SK-N-SH treated with all-trans-retinoic acid at 6 μM for 48 hours (cell line): ENCODE results near the gene SAA1.

Experiments
- ESRRG ChIP-seq: fragments of 250-450 bp; sonication (Bioruptor Pico); IDR thresholded peaks from 2 replicates; pipeline ENCODE4 v1.6.1; 2021; ENCODE audit warnings: mild to moderate bottlenecking
- ZFP3 ChIP-seq: fragments of 250-450 bp; sonication (Bioruptor Pico); IDR thresholded peaks from 2 replicates; pipeline ENCODE4 v1.5.0; 2020; ENCODE audit warnings: mild to moderate bottlenecking, moderate library complexity
- TF ChIP-seq, protein P1 (sequence below): fragments of 250-450 bp; sonication (Bioruptor Pico); IDR thresholded peaks from 2 replicates; pipeline ENCODE4 v1.8.0; 2021; ENCODE audit warnings: low read depth, mild to moderate bottlenecking, moderate library complexity, borderline replicate concordance

DNA sequence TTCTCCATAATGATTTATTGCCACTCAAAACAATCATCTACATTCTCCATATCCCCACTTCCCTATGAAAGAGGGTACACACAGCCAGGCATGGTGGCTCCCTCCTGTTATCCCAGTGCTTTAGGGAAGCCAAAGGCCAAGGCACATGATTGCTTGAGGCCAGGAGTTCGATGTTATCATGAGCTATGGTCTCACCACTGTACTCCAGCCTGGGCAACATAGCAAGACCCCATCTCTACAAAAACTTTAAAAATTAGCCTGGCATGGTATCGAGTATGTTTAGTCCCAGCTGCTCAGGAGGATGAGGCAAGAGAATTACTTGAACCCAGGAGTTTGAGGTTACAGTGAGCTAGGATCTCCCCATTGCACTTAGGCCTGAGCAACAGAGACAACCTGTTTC, 49.8 kb downstream of the SAA1 start:
- TF ChIP-seq, protein P1, sequence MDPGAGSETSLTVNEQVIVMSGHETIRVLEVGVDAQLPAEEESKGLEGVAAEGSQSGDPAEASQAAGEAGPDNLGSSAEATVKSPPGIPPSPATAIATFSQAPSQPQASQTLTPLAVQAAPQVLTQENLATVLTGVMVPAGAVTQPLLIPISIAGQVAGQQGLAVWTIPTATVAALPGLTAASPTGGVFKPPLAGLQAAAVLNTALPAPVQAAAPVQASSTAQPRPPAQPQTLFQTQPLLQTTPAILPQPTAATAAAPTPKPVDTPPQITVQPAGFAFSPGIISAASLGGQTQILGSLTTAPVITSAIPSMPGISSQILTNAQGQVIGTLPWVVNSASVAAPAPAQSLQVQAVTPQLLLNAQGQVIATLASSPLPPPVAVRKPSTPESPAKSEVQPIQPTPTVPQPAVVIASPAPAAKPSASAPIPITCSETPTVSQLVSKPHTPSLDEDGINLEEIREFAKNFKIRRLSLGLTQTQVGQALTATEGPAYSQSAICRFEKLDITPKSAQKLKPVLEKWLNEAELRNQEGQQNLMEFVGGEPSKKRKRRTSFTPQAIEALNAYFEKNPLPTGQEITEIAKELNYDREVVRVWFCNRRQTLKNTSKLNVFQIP (CRISPR knock-in tag): no peak
- no peak for TF ChIP-seq ZFP3
- no peak for TF ChIP-seq ESRRG (CRISPR knock-in tag)
